GM18508 (cell line): ENCODE measurements around the gene DBF4B.

ENCODE experiments used
- ATAC-seq: cut with Tn5 transposase; IDR thresholded peaks from one replicate; pipeline ENCODE4 v1.9.1; 2021; ENCODE audit warnings: moderate number of reproducible peaks; ENCODE audit not compliant: insufficient read depth, unreplicated experiment

DBF4B gene

GRCh38 chr17:44775136-44775837, 66.8 kb downstream of the DBF4B start:
- ATAC-seq, result peak; percentile 68

GRCh38 chr17:44775838-44776621, 67.6 kb downstream of the DBF4B start:
- no peak for ATAC-seq

- no peak for ATAC-seq
Measured at GRCh38 chr17:44776628-44777393, 68.3 kb downstream of the DBF4B start.

GRCh38 chr17:44777394-44778348, 69.2 kb downstream of the DBF4B start:
- no peak for ATAC-seq

GRCh38 chr17:44778656-44779210, 70.3 kb downstream of the DBF4B start:
- ATAC-seq, result no peak

- no peak for ATAC-seq
Measured at GRCh38 chr17:44779211-44780025, 71.0 kb downstream of the DBF4B start.

GRCh38 chr17:44780161-44780560, 71.7 kb downstream of the DBF4B start:
- no peak for ATAC-seq

GRCh38 chr17:44780845-44781480, 72.5 kb downstream of the DBF4B start:
- ATAC-seq, result no peak

- no peak for ATAC-seq
Measured at GRCh38 chr17:44781551-44782325, 73.3 kb downstream of the DBF4B start.

- no peak for ATAC-seq
Measured at GRCh38 chr17:44782326-44782850, 73.9 kb downstream of the DBF4B start.

- no peak for ATAC-seq
Measured at GRCh38 chr17:44785921-44786320, 77.5 kb downstream of the DBF4B start.

GRCh38 chr17:44786551-44787081, 78.2 kb downstream of the DBF4B start:
- no peak for ATAC-seq

GRCh38 chr17:44787271-44787940, 78.9 kb downstream of the DBF4B start:
- ATAC-seq, result no peak

- ATAC-seq, result no peak
Measured at GRCh38 chr17:44788139-44788538, 79.7 kb downstream of the DBF4B start.

- ATAC-seq, result no peak
Measured at GRCh38 chr17:44792276-44792675, 83.8 kb downstream of the DBF4B start.
